NCI-H526 treated with DMSO at 0.1 percent for 48 hours (cell line): ENCODE measurements around the gene CACNA1C.

Experiments
- DNase-seq: peaks from one replicate; lab custom pipeline; 2025; lab: John Stamatoyannopoulos, UW

The CACNA1C gene

GRCh38 chr12:2344476-2344875 is 291.7 kb downstream of the CACNA1C start:
- no peak for DNase-seq

- no peak for DNase-seq
Observed at GRCh38 chr12:2344885-2345284, 292.1 kb downstream of the CACNA1C start.

DNA sequence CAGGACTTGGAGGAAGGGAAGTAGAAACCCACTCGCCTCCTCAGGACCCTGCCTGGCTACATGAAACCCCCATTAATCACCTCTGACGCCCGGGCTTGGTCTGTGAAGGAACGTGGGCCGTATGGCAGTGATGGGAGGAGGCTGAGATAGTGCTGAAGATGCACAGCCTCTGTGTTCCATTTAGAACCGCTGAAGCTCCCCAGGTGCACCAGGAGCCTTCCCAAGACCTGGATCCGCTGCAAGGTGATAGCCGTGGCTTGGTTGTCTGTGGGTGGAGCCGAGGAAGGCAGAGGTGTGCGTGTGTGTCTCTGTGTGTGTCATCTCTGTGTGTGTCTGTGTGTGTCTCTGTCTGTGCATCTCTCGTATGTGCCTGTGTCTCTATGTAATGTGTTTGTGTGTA is 293.1 kb downstream of the CACNA1C start:
- no peak for DNase-seq

DNA sequence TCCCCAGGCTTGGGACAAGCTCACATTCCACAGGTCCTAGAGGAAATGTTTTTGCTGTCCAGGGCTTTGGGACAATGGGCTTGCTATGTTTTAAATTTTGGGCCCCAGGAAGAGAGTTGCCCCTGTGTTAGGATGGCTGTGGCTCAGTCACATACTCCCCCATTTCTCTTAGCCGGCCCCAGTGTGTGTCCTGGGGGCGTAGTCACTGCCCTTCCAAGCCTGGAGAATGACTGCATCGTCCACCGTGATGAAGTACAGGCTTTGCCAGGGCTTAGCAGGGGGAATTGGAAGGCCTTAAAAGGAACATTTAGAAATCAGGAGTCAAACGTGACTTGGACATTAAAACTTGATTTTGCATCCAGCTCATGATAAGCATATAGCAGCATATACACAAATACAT is 293.6 kb downstream of the CACNA1C start:
- no peak for DNase-seq

- DNase-seq, result no peak
Observed at GRCh38 chr12:2347137-2347843, 294.5 kb downstream of the CACNA1C start.

- no peak for DNase-seq
Observed at GRCh38 chr12:2347844-2348481, 295.2 kb downstream of the CACNA1C start.

- no peak for DNase-seq
Observed at GRCh38 chr12:2348482-2348852, 295.7 kb downstream of the CACNA1C start.

- DNase-seq, result no peak
Observed at GRCh38 chr12:2351161-2351560, 298.4 kb downstream of the CACNA1C start.

DNA sequence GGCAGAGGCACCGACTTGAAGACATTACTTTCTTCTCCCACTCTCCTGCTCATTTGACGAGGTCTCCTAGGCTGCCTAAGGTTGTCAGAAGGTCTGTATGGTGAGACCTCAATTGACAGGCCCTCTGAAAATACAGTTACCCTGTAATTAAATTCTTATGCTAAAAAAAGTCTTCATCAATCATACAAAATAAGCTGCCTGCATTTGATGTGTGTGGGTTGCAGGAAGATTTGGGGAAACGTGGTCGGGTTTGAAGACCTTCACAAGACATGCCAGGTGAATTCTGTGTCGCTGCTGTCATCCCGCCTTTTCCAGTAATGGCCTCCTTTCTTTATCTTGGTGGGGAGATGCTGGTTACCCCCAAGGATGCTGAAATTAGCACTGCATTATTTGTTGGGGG is 299.4 kb downstream of the CACNA1C start:
- DNase-seq, result no peak

DNA sequence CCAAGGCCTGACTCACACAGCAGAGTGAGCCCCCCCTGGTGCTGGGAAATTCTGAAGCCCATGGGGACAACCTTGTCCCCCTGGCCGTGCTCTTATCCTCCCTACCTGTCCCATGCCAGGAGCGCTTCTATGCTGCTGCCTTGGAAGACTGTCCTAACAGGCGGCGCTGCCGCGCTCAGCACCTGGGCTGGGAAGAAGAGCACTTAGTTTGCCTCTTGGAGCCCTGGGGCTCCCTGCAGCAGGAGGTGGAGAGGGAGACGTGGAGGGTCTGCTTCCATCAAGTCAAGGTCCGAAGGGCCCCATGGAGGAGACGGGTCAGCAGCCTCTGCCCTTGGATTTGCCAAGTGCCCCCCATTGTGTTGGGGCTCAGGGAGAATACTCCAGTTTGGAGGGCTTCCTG is 300.5 kb downstream of the CACNA1C start:
- DNase-seq, result no peak

DNA sequence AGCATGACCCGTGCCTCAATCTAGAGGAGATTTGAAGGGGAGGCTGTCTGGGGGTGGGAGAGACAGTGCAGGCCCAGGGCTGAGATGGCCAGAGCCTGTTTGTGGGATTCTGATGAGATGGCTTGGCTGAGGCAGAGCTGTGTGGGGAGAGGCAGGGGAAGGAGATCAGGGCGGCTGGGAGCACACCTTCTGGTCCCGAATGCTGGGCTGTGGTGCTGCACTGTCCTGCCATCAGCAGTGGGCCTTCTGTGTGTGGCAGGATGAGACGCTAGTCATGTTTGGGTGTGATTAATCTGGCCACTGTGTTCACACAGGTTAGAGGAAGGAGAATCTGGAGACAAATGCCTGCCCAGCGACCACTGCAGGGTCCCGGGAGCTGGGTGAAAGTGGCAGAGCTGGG is 300.9 kb downstream of the CACNA1C start:
- DNase-seq, result no peak

DNA sequence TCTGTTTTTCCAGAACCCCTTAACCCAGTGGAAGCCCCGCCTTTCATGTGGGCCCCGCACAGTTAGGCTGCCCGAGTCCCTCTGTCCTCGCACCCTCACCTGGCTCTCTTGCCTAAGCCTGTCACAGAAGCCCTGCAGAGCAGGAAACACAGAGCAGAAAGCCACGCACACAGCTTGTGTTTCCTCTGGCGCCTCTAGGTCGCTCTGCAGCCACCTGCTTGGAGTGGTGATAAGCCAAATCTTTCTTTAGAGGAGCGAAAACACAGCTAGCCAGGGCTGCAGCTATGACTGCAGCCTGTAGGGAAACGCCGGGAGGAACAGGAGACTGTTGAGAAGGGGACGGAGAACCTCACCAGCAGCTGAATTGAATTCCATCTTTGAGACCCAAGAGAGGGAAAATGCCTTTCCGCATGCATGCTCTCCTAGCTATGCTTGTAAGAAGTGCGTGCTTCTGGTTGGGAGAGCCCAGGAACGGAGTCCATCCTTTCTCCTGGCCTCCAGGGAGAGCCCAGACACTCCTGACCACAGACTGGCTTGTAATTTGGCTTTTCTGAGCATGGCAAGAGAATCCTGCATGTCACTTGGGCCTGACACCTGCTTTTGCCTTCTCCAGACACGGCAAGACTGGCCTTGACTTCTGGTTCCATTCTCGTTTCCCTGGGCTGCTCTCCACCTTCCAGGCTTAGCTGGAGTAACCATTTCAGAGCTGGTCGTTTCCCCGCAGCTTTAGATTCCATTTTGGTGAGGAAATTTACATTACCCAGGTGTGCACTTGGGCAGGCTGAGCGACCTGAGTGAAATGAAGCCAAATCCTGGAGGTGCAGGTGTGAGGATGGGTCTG is 301.6 kb downstream of the CACNA1C start:
- no peak for DNase-seq

DNA sequence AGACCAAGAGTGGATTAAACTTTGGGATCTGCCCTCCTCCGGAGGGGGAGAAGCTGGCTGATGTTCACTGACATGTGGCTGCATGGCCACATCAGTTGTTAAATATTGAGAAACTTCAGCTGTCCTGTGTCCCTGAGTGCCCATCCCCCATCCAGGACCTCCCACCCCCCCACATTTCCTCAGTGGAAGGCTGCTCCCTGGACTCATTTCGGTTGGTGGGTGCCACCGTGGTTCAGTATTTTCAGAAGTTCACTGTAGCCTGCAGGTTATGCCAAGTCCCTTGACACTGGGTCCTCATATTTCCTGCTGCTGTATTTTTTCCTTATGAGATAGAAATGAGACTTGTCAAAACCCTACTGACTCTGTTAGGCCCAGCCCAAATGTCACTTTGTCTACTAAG is 302.4 kb downstream of the CACNA1C start:
- DNase-seq, result no peak

- DNase-seq, result no peak
Observed at GRCh38 chr12:2355604-2356003, 302.8 kb downstream of the CACNA1C start.

DNA sequence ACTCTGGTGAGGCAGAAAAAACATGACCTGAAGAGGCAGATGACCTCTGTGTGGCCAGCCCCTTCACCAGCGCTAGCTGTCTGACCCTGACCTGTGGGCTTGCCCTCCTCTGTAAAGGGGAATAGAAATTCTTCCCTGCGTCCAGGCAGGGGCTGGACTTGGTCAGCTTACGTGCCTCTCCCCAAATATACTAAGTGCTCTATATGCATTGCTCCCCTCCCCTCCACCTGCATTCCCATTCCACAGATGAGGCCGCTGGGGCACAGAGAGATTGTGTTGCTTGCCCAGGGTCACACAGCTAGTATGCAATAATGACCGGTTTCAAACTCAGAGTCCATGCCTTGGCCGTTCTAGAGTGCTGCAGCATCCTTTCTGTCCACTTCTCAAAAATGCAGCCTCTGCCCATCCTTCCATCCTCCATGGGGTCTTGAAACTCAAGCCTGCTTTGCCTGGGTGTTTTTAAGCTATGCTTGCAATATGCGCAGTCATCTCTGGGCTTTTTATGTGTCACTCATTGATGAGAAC is 303.9 kb downstream of the CACNA1C start:
- no peak for DNase-seq

GRCh38 chr12:2358986-2359658 is 306.3 kb downstream of the CACNA1C start:
- DNase-seq, result no peak

DNA sequence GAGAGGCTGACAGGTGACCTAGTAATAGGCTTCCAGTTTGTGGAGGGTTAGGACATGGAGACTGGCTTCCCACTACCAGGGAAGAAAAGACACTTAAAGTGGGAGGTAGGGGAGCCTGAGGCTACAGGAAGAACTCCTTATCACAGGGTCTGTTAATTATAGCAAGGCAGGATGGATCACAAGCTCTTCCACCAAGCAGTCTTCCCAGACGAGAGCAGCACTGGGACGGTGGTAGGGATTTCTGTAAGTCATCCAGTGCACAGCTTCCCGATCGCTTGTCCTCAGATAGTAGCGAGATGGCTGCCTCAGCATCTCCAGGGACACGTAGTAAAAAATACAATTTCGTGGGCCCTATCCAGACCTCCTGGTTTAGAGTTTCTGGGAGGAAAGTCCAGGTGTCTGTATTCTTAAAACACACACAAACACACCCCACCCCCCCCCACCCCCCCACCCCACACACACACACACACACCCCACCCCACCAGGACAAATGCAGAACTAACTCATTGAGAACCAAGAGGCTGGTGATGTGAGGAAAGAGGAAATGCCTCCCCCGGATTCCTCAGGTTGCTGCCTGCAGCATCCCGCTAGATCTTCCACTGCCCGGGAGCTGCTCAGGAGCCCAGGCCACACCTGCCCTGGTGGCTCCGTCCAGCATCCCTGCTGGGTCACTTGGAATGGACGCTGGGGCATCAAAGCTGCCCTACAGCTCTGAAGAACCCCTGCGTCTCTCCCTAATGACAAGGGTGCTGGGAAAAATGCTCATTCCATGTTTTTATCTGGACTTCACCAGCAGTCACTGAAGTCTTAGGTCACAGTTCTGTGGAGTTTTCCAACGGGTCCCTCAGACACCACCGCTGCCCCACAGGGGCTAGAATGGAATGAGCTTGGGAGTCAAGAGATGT is 307.2 kb downstream of the CACNA1C start:
- DNase-seq, result no peak

- DNase-seq, result no peak
Observed at GRCh38 chr12:2360630-2361170, 307.9 kb downstream of the CACNA1C start.

DNA sequence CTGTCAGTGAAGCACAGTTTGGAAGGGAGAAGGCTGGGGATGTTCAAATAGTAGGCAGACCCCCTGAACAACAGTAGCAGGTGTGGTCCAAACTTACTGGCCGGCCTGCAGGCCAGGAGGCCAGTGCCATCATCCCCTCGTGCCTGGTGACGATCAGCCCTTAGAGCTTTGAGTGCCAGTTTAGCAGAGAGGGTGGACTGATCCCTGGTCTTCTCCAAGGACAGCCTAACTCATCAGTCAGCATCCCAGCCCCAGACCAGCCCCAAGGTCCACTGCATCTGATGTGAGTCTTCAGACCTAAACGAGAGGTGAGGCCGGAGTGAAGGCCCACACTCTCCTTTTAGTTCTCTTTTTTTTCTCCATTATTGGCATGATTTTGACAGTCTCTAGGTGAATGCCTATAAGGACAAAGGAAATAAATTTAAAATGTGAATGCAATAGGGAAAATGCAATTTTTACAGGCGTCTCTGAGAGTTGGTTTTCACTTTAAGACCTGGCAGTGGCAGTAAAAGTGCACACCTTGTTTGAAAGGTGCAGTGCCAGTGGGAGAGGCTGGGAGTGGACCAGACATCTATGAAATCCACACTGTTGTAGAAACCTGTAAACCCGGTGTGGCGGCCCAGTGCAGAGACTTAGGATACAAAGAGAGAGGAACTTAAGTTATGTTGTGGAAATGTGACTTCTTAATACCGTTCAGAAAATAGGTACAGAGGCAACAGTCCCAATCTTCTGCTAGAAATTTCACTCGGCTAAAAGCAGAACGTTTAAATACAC is 311.2 kb downstream of the CACNA1C start:
- DNase-seq, result no peak

DNA sequence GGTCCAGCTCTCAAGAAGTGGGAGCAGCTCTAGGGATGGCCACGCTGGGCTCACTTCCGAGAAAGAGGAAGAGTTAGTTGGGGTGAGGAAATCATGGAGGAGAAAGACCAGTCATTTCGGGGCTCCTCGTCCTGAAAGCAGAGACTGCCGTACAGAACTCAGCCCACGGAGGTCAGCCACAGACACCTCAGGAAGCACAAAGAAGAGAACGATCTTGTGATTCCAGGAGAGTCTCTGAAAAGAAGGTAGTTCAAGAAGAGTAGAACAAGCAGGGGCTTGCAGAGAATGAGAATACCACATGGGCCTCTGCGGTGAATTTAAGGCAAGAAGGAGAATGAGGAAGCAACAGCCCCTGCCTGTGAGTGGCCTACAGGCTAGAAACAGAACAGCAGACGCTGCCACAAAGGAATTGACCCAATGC is 311.9 kb downstream of the CACNA1C start:
- DNase-seq, result no peak
